ENCODE results near the gene FN1.

FN1 gene

DNA sequence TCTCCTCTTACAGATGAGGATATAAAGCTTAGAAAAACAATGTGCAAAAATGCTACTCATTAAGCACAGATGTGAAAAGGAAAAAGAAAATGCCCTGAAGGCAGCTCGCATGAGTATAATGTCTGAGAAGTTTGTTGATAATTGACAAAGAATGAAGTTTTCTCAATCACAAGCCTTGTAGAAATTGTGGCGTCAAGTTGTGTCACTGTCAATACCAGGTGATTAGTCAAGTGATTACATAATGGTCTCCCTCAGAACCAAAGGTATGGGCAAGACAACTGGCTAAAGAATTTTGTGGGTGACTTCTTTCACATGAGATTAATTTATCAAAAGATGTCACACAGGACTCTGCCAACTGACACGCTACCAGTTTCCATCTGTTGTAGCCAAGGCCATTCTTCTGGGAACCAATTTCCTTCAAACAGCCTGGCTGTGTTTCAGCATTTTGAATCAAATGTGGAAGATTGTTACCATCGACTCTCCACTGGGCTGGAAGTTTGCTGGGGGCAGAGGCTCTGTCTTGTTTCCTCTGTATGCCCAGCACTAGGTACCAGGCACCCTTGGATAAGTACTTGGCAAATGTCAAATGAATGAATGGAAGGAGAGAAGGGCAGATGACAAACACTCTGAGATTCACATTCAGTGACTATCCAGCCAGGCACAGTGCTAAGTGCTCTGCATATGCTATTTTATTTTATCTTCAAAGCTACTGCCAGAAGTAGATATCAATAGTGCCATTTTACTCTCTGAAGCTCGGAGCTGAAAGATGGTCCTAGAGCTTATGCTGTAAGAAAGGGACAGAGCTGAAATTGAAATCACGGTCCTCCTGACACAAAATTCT, 5.9 kb upstream of the FN1 start:
- DNase-seq (ENCODE audit: low spot score): no peak

DNA sequence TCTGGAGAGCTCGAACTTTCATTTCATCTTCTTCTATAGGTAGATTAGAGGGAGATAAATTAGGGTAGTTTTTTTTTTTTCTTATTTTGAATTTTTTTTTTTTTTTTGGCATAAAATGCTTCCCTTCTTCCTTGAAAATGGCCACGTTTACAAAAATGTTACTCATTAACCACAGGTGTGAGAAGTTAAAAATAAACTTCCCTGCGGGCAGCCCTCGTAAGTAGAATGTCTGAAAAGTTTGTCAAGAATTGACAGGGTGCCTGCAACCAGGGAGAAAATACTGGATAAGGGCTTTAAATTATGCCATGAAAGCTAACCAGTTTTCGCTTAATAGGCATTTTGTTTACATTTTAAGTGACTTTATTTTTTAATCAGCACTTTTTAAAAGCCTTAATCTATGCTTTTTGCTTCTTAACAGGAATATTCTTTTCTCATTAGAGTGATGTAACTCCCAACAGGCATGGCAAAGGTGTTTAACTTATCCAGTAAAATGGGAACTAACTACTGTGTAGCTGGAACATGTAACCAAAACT, 4.2 kb upstream of the FN1 start:
- DNase-seq (ENCODE audit: low spot score): no peak

DNA sequence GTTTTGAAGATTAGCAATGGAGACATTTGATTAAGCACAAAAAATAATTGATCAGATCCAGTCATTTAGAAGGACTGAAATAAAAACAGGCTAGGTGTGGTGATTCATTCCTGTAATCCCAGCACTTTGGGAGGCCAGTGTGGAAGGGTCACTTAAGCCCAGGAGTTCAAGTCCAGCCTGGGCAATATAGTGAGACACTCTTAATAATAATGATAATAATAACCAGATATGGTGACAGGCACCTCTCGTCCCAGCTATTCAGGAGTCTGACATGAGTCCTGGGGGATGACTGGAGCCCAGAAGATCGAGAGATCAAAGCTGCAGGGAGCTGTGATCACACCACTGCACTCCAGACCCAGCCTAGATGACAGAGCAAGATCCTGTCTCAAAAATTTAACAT, 3.5 kb upstream of the FN1 start:
- no peak for DNase-seq (ENCODE audit: low spot score)

DNA sequence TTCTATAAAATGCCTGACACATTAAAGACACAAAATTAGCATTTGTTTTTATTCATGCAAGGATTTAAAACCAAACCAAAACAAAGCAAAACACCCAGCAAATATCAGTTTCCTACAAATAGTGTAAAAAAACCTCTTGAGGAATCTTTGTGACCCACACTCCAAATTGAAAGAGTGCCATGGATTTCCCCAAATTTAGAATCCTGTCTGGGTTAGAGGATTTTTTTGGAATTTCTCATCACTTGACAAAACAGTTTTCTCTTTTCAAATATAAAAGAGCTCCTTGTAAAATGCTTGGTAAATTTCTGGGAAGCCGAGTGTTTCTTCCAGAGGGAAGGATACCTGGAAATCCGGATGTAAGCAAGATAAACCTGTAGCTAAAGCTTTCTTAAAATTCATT, 1.7 kb upstream of the FN1 start:
- no peak for DNase-seq (ENCODE audit: low spot score)

DNA sequence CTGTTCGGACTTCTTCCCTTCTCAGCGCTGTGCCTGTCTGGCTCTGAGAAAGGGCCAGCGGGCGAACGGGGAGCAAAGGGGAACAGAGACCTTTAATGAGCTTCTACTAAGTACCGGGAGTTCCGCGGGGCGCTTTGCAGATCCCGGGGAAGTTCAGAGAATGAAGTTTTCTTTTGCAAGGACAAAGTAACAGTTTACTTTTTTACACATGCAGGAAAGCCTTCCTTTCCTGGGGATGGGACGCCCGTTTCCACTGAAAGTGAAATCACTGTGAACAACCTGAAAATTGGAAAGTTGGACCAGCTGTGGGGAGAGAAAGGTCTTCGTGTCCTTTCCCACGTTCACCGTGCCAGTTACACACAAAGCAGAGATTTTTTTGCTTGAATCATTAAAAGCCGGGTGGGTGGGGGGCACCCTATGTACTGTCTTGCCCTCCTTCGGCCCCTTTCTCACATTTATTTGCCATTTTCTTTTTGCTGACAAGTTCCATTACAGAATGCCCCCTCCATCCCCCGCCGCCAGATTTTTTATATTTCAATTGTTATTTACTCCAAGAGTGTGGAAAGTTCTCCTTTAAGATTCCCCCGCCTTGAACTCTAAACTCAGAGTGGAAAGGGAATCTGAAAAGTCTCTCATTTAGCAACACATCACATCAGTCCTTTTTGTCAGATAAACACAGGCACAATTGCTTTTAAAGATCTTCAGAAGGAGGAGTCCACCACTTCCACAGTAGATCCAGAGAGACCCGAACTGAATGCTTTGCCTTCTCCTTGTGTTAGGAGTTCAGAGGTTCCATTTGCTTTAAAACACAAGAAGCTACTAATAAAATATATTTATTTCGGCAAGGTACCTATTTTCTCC, 1.1 kb upstream of the FN1 start:
- DNase-seq (ENCODE audit: low spot score): no peak

DNA sequence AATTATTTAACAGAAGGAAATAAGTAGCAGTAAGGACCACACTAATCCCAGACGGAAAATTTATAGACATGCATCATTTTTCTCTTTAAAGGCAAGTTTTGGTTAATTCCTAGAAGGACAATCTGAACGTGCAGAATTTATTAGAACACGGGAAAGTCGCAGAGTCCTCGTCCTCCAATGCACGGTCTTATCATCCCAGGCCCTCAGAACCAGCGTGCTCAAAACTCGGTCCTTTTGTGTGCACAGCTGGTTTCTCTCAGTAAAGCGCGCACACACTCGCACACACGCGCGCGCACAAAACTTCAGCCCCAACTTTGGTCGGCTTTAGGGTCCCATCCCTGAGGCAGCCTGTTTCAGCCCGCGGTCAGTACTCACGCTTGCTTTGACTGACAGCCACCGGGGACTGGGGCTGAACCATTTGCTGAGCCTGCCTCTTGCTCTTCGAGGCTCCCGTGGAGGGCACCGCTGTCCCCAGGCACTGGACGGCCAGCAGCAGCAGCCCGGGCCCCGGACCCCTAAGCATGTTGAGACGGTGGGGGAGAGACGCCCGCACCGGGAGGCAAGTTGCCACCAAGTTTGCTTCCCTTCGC, 493 bp downstream of the FN1 start:
- DNase-seq (ENCODE audit: low spot score): no peak

DNA sequence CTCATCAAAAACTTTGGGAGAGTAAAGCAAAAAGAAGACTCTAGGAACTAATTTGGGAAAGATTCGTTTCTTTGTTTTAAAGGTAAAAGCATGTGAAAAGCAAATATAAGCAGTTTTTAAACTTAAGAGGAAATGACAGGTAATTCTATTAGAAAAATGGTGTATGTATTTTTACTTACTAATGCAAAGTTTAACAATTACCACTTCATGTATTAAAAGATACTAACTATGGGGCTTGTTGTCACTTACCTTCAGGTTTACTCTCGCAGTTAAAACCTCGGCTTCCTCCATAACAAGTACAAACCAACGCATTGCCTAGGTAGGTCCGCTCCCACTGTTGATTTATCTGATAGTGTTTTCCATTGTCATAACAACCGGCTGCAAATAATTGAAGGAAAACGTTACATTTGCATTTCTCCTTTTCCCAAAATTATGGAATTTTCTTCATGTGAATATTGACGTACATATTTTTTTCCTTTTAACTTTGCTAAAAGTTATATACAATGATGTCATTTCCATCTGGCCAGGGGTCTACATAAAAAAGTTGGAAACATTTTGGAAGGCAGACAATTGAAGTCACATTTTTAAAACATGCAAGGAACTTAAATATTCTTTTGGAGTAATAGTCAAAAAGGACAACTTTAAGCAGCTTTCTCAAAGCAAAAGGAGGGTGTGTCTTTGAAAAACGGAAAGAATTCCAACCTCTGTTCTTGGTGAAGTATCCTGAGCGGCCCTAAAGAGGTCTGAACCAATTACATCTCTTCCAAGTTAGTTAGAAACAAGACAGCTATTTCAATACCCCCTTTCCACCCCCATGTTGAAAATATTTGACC, 1.2 kb downstream of the FN1 start:
- no peak for DNase-seq (ENCODE audit: low spot score)

DNA sequence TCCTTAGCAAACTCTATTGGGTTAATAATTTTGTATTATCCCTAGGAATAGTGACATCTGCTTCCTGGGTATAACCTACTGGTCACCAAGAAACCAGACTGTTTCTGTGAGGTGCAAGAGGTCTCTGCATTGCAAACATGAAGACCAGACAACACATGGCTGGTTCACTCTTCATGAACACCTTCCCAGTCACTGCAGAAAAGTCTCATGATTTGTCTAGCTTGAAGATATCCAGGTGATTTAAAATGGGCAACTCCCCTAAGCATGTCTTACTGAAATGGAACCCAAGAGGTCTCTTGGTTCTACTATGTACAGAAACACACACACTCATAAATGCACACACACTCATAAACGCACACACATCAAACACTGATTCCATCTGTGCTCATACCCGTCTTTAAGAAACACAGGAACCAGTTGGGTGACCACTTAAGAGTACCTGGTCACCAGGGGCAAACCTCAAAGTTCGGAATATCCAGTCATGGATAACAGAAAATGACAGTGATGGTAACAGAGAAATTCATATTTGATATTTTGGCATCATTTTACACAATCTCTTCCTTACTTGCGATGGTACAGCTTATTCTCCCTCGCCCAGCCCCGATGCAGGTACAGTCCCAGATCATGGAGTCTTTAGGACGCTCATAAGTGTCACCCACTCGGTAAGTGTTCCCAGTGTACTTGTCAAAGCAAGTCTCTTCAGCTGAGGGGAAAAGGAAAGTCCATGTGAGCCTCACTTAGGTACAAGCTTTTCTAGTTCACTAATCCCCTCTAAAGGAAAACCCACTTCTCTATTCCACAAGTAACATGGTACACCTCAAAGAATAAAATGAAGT, 2.9 kb downstream of the FN1 start:
- no peak for DNase-seq (ENCODE audit: low spot score)

DNA sequence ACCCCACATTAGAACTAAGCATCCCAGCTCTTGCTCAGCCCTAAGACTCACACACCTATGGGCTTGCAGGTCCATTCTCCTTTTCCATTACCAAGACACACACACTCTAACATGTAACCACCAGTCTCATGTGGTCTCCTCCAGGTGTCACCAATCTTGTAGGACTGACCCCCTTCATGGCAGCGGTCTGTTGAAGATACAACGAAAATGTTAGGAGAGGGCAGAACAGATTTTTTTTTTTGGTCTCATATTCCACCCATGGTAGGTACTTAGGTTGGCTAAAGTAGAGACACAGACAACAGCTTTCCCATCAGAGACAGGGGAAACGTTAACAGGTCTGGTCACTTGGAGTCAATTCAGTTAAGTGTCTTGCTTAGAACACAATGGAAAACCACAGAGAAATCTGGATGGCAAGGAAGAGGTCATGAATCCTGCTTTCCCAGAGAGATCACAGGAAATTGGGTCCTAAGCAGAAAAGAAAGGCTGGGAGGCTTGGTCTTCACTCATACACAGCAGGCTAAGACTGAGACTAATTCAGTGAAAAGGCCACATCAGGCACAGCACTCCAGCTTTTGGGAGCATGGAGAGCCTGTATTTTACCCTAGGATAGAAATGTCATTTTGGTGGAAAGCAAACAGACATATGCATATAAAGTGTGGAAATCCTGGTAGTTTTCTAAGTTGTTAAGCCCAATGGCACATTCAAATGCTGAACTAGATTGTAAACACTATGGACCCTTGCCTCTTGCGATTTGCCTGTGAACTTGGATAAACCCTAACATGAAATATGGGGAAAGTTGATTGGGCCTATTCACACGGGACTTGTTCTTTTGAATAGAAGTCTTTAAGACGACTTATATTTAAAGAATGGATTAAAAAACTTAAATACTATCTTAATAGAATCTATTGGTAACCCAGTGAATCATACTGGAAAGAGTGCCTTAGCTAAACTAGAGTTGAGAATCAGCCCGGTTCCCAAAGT, 3.8 kb downstream of the FN1 start:
- DNase-seq (ENCODE audit: low spot score): no peak

DNA sequence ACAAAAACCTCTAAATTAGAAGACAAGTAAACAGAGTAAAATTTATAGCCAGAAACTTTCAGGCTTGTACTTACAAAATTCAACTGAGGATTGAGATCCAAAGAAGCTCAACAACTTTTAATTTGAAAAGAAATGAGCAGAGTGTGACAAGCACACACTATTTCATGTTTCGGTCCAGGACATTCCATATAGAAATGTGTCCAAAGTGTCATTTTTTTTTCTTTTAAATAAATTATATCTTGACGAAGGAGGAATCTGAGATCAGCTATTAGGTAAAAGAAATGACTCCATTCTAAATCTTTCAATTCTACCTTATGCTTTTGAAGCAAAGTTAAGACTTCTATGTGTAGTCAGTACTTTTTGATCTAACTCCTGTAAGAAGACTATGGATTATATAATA, 4.6 kb downstream of the FN1 start:
- no peak for DNase-seq (ENCODE audit: low spot score)

DNA sequence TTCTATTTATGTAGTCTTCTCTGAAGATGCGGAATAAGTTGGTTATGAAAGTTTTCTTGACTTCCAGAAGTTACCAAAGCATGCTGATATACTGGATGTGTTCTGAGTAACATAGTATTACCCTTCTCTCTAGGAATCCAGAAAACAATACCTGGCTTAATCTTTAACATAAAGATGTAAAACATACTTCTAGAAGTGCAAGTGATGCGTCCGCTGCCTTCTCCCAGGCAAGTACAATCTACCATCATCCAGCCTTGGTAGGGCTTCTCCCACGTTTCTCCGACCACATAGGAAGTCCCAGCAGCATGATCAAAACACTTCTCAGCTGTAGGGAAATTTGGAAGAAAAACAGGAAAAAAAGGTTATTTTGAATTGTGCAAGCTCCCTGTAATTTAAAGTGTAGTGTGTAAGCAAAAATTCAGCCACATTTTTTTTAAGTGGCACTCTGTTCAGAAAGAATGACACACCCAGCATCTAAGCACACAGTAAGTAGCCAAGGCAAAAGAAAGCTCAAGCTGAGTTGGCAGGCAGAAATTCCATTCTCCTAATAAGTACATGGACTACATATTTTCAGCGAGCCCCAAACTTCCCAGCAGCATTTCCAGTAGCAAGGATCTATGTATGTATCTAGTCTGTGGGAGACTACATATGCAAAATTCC, 5.2 kb downstream of the FN1 start:
- DNase-seq (ENCODE audit: low spot score): no peak

DNA sequence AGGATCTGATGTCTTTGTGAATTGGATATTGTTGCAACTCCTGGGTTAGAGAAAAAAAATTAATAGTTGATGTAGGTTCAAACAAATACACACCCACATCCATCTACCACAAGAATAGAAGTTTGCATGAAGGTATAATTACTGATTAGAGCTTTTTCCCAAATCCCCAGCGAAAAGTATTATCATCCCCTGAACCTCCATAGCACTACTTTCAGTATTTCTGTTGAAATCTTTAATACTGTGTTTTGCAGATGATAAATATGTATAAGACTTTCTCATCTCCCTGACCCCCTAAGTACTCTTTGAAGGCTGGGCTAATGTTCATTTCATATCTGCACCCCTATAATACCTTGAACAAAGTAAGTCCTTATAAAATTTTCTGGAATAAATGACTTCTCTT, 6.4 kb downstream of the FN1 start:
- no peak for DNase-seq (ENCODE audit: low spot score)

DNA sequence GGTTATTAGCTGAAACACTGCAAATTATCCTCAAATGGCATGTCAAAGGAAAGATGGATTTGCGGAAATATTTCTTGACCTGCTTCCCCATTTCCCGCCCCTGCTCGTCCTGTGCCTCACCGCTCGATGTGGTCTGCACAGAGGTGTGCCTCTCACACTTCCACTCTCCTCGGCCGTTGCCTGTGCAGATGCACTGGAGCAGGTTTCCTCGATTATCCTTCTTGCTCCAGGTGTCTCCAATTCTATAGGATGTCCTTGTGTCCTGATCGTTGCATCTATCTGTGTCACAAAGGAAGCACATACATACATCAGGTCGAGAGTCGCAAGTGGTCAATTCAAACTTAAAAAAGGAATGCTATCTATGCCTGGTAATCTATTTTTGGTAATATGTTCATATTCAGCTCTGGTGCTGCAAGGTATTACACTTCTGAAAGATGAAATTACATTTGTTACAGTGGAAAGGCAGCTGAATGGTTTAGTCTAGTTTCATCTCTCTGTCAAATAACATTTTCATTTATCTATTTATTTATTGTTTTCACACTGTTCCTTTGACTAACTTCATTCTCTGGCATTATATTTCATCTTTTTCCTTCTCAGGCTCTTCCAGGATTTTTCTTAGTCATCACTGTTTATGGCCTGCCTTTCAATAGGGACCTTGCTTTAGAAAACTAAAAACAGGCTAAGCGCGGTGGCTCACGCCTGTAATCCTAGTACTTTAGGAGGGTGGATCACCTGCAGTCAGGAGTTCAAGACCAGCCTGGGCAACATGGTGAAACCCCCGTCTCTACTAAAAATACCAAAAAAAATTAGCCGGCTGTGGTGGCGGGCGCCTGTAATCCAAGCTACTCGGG, 7.6 kb downstream of the FN1 start:
- DNase-seq (ENCODE audit: low spot score): no peak

DNA sequence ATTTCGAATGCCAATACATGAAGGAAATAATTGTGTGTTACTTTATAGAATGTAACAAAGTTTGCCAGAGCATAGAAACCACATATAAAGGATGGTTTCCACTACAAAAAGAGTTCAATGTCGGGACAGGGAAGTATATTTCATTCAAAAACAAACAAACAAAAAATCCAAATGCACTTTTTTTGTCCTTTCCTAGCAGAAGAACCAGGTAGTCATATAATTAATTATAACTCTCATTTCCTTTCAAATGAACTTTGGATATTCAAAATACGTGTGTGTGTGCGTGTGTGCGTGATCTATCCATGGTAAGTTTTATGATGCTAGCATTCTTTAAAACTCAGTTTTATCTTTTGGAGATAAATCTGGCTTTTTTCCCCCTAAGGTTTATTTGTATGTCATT, 8.3 kb downstream of the FN1 start:
- DNase-seq (ENCODE audit: low spot score): no peak

DNA sequence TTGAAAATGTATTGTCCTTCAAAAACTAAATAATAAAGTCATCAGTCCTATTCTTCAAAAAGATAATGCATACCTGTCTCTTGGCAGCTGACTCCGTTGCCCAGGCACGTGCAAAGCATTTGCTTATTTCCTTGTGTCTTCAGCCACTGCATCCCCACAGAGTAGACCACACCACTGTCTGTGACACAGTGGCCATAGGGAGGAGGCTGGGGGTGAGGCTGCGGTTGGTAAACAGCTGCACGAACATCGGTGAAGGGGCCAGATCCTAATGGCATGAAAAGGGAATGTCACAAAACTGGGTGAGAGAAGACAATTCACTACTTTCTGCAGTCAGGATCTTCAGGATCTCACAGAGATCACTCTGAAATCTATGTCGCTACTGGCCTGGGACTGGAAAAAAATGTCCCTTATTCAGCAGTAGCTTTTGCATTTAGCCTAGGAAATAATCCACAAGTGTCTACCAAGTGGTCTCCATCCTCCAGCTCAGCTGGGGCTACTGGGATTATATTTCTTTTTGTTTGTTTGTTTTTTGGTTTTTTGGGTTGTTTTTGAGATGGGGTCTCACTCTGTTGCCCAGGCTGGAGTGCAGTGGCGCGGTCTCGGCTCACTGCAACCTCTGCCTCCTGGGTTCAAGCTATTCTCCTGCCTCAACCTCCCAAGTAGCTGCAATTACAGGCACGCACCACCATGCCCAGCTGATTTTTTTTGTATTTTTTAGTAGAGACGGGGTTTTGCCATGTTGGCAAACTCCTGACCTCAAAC, 10.7 kb downstream of the FN1 start:
- DNase-seq (ENCODE audit: low spot score): no peak

DNA sequence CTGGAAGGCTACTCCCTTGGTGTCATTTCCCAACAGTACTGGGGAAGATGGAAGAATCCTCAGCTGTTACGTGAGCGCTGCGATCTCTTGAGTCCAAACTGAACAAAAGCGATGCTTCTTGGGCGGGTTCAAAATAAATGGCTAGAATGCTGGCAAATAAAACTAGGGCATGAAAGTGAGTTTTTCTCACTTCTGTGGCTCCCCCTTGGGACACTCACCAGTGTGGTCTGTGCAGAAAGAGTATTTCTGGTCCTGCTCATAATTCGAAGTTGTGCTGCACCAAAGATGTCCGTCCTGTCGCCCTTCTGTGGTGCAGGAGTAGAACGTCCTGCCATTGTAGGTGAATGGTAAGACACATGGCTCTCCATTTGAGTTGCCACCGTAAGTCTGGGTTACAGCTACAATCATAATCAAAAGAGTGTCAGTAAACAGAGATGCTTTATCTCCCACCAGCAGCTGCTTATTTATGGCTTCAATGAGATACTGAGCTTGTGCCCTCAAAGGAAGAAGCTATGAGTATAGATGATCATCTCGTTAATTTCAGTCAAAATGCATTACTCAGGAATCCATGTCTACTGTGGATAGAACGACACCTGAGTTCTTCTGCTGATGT, 11.8 kb downstream of the FN1 start:
- no peak for DNase-seq (ENCODE audit: low spot score)

DNA sequence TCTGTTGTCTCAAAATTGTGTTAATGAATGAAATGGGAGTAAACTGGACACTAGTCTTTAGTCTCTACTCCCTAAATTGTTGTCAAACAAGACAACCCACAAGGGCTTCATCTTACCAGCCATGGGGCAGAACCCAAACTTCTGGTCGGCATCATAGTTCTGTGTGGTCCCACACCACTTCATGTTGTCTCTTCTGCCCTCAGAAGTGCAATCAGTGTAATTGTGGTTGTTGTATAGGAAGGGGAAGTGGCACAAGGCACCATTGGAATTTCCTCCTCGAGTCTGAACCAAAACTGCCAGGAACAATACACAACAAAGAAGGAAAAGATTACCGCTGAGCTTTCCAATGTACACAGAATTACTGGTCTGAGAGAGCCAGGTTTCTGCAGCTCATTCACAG, 12.6 kb downstream of the FN1 start:
- DNase-seq (ENCODE audit: low spot score): no peak

Data from hematopoietic multipotent progenitor cell treated with erythropoietin and hydrocortisone succinate and interleukin-3 and kit ligand, for 15 days (in vitro differentiated cells).